HepG2 (cell line): ENCODE data around the gene TK1. TPM values are rescaled to one million over a fixed set of nuclear protein-coding genes. Genes with fewer than 3 reads are reported as not detected.

Experiments used
- GLI4 ChIP-seq: sonication (generic); formaldehyde crosslinking; IDR thresholded peaks from 2 replicates; pipeline ENCODE4 v1.5.1; 2020; ENCODE audit warnings: missing genetic modification reagents, mild to moderate bottlenecking, moderate library complexity, borderline replicate concordance
- RBFOX2 ChIP-seq: fragments of 200-400 bp; formaldehyde crosslinking; IDR thresholded peaks from 2 replicates; pipeline ENCODE4 v1.6.1; 2017; ENCODE audit warnings: low read depth, mild to moderate bottlenecking, low read length
- RELA ChIP-seq: sonication (generic); formaldehyde crosslinking; IDR thresholded peaks from 2 replicates; pipeline ENCODE4 v1.4.0; 2020; ENCODE audit warnings: missing genetic modification reagents
- SP1 ChIP-seq, 2 experiments: fragments of 450-650 bp in 1 of 2; sonication (generic) in 1 of 2; formaldehyde crosslinking in 1 of 2; IDR thresholded peaks; 2 replicates each; pipeline versions ENCODE4 v1.4.0 to v1.6.1; 2016 to 2020; ENCODE audit warnings: missing genetic modification reagents in 1 of 2
- ZFP90 ChIP-seq: sonication (generic); formaldehyde crosslinking; IDR thresholded peaks from 2 replicates; pipeline ENCODE4 v1.8.0; 2022; ENCODE audit warnings: missing genetic modification reagents, mild to moderate bottlenecking, inconsistent platforms, borderline replicate concordance
- ZNF225 ChIP-seq: sonication (generic); formaldehyde crosslinking; IDR thresholded peaks from 2 replicates; pipeline ENCODE4 v1.4.0; 2020; ENCODE audit warnings: mild to moderate bottlenecking, missing genetic modification reagents
- ZNF343 ChIP-seq: sonication (generic); formaldehyde crosslinking; IDR thresholded peaks from 2 replicates; pipeline ENCODE4 v1.4.0; 2020; ENCODE audit warnings: mild to moderate bottlenecking, missing genetic modification reagents
- ZNF746 ChIP-seq: sonication (generic); formaldehyde crosslinking; IDR thresholded peaks from 2 replicates; pipeline ENCODE4 v1.8.0; 2022; ENCODE audit warnings: mild to moderate bottlenecking, missing genetic modification reagents
- polyA plus RNA-seq, 8 experiments: library from polyadenylated mRNA; depleted of rRNA in 3 of 8; stranded (reverse) in 7 of 8; unstranded in 1 of 8; fragments of >200 nt; fragmentation: Illumina TruSeq in 4 of 8; extraction: Trizol in 4 of 8; gene quantifications; 2 replicates each; pipeline versions ENCODE4 v1.2.1 to v1.2.3, GENCODE V29; 2011 to 2016; ENCODE audit warnings: low read depth in 4 of 8, missing spikeins in 1 of 8, mixed read lengths in 1 of 8; ENCODE audit not compliant: insufficient read depth in 1 of 8
- total RNA-seq, 5 experiments: library from RNA; depleted of rRNA; stranded (reverse); fragments of >200 nt; fragmentation: Illumina TruSeq; extraction: Trizol; gene quantifications; 2 replicates each; pipeline ENCODE4 v1.2.3, GENCODE V29; 2016; ENCODE audit warnings: low read depth in 1 of 5
- TF ChIP-seq, protein P1 (sequence below): sonication (generic); formaldehyde crosslinking; IDR thresholded peaks from 2 replicates; pipeline ENCODE4 v1.5.1; 2020; ENCODE audit warnings: mild to moderate bottlenecking, missing genetic modification reagents, borderline replicate concordance
- TF ChIP-seq, protein P2 (sequence below): sonication (generic); formaldehyde crosslinking; IDR thresholded peaks from 2 replicates; pipeline ENCODE4 v1.4.0; 2020; ENCODE audit warnings: missing genetic modification reagents
- TF ChIP-seq, protein P3 (sequence below): IDR thresholded peaks from 2 replicates; pipeline ENCODE4 v1.6.1; 2016; ENCODE audit warnings: missing genetic modification reagents, missing compliant biosample characterization
- TF ChIP-seq, protein P4 (sequence below): sonication (generic); formaldehyde crosslinking; IDR thresholded peaks from 2 replicates; pipeline ENCODE4 v1.4.0; 2020; ENCODE audit warnings: missing genetic modification reagents, mild to moderate bottlenecking, borderline replicate concordance
- TF ChIP-seq, protein P5 (sequence below): sonication (generic); formaldehyde crosslinking; IDR thresholded peaks from 2 replicates; pipeline ENCODE4 v1.8.0; 2022; ENCODE audit warnings: missing genetic modification reagents, mild to moderate bottlenecking, inconsistent platforms, borderline replicate concordance

TK1 gene
- total and polyA plus RNA-seq, 2 of the 13 experiments (the other 11 are each of a cell fraction or from before 2014, with no cell fraction given): 45.0 to 96.0 TPM

DNA sequence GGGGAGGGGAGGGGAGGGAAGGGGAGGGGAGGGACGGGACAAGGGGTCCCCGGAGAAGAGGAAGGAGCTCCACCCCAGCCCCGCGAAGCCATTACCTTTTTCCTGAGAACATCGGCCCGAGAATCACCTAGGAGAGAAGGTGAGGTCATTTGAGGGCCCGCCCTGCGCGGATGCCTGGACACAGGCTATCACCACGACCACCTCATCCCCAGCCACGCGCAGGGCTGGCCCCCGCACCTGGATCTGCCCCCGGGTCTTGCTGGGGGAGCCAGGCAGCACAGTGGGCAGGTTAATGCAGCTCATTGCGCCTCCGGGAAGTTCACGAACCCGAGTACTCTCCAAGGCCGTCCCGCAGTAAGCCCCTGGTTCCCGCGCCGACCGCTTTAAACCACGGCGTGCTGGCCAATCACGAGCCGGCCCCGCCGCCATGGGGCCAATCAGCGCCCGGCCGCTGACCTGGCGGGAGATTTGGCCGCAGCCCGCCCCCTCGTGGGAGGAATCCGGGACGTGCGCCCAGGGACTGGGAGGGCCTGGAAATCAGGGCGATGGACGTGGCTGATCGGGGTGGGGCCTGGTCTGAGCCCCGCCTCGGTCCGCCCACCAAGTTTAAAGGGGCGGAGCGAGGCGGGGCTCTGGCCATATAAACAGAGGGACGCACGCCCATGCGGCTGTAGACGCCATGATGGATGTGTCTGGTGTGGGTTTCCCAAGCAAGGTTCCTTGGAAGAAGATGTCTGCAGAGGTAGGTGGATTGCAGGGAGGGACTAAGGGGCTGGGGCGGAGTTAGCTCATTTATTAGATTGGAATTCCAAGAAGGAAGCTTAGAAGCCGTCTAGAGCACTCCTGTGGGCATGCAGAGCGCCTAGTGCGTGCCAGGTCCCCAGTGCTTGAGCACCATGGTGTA lies at the start of gene TK1, which contains the start of gene AFMID (continued):
- TF ChIP-seq, protein P1, sequence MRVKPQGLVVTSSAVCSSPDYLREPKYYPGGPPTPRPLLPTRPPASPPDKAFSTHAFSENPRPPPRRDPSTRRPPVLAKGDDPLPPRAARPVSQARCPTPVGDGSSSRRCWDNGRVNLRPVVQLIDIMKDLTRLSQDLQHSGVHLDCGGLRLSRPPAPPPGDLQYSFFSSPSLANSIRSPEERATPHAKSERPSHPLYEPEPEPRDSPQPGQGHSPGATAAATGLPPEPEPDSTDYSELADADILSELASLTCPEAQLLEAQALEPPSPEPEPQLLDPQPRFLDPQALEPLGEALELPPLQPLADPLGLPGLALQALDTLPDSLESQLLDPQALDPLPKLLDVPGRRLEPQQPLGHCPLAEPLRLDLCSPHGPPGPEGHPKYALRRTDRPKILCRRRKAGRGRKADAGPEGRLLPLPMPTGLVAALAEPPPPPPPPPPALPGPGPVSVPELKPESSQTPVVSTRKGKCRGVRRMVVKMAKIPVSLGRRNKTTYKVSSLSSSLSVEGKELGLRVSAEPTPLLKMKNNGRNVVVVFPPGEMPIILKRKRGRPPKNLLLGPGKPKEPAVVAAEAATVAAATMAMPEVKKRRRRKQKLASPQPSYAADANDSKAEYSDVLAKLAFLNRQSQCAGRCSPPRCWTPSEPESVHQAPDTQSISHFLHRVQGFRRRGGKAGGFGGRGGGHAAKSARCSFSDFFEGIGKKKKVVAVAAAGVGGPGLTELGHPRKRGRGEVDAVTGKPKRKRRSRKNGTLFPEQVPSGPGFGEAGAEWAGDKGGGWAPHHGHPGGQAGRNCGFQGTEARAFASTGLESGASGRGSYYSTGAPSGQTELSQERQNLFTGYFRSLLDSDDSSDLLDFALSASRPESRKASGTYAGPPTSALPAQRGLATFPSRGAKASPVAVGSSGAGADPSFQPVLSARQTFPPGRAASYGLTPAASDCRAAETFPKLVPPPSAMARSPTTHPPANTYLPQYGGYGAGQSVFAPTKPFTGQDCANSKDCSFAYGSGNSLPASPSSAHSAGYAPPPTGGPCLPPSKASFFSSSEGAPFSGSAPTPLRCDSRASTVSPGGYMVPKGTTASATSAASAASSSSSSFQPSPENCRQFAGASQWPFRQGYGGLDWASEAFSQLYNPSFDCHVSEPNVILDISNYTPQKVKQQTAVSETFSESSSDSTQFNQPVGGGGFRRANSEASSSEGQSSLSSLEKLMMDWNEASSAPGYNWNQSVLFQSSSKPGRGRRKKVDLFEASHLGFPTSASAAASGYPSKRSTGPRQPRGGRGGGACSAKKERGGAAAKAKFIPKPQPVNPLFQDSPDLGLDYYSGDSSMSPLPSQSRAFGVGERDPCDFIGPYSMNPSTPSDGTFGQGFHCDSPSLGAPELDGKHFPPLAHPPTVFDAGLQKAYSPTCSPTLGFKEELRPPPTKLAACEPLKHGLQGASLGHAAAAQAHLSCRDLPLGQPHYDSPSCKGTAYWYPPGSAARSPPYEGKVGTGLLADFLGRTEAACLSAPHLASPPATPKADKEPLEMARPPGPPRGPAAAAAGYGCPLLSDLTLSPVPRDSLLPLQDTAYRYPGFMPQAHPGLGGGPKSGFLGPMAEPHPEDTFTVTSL (CRISPR knock-in tag): no peak
- peak; percentile 56 for TF ChIP-seq ZNF343 (CRISPR knock-in tag)
- TF ChIP-seq GLI4 (CRISPR knock-in tag): 0 out of 2 replicates have a peak, but pooled peaks have one; percentile 50
- TF ChIP-seq, protein P2, sequence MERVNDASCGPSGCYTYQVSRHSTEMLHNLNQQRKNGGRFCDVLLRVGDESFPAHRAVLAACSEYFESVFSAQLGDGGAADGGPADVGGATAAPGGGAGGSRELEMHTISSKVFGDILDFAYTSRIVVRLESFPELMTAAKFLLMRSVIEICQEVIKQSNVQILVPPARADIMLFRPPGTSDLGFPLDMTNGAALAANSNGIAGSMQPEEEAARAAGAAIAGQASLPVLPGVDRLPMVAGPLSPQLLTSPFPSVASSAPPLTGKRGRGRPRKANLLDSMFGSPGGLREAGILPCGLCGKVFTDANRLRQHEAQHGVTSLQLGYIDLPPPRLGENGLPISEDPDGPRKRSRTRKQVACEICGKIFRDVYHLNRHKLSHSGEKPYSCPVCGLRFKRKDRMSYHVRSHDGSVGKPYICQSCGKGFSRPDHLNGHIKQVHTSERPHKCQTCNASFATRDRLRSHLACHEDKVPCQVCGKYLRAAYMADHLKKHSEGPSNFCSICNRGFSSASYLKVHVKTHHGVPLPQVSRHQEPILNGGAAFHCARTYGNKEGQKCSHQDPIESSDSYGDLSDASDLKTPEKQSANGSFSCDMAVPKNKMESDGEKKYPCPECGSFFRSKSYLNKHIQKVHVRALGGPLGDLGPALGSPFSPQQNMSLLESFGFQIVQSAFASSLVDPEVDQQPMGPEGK: peak; percentile 82
- TF ChIP-seq ZFP90: peak; percentile 95
- TF ChIP-seq RBFOX2: peak; percentile 81
- TF ChIP-seq, protein P3, sequence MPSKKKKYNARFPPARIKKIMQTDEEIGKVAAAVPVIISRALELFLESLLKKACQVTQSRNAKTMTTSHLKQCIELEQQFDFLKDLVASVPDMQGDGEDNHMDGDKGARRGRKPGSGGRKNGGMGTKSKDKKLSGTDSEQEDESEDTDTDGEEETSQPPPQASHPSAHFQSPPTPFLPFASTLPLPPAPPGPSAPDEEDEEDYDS (CRISPR knock-in tag): peak; percentile 99
- TF ChIP-seq ZNF225 (CRISPR knock-in tag): no peak
- TF ChIP-seq RELA (CRISPR knock-in tag): 0 out of 2 replicates have a peak, but pooled peaks have one; percentile 50
- 0 out of 2 replicates have a peak, but pooled peaks have one; percentile 31 for TF ChIP-seq SP1 (IDR thresholded peaks at IDR 0.05)
- peak; percentile 97 for TF ChIP-seq SP1 (CRISPR knock-in tag; IDR thresholded peaks at IDR 0.05)
- TF ChIP-seq ZNF746 (CRISPR knock-in tag): peak; percentile 64; the same call in 1 of the 2 replicates
- TF ChIP-seq, protein P4, sequence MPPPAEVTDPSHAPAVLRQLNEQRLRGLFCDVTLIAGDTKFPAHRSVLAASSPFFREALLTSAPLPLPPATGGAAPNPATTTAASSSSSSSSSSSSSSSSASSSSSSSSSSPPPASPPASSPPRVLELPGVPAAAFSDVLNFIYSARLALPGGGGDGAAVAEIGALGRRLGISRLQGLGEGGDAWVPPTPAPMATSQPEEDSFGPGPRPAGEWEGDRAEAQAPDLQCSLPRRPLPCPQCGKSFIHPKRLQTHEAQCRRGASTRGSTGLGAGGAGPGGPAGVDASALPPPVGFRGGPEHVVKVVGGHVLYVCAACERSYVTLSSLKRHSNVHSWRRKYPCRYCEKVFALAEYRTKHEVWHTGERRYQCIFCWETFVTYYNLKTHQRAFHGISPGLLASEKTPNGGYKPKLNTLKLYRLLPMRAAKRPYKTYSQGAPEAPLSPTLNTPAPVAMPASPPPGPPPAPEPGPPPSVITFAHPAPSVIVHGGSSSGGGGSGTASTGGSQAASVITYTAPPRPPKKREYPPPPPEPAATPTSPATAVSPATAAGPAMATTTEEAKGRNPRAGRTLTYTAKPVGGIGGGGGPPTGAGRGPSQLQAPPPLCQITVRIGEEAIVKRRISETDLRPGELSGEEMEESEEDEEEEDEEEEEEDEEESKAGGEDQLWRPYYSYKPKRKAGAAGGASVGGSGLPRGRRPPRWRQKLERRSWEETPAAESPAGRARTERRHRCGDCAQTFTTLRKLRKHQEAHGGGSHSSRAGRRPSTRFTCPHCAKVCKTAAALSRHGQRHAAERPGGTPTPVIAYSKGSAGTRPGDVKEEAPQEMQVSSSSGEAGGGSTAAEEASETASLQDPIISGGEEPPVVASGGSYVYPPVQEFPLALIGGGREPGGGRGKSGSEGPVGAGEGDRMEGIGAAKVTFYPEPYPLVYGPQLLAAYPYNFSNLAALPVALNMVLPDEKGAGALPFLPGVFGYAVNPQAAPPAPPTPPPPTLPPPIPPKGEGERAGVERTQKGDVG: no peak
- TF ChIP-seq, protein P5, sequence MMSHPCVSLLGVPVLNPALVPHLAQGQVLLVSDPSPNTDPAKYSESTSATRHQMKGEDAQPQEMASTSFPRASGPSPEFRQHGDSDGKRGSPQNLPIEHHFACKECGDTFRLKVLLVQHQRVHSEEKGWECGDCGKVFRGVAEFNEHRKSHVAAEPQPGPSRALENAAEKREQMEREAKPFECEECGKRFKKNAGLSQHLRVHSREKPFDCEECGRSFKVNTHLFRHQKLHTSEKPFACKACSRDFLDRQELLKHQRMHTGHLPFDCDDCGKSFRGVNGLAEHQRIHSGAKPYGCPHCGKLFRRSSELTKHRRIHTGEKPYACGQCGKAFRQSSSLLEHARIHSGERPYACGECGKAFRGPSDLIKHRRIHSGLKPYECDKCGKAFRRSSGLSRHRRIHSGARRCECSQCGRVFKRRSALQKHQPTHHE (CRISPR knock-in tag): peak; percentile 86; the same call in 1 of the 2 replicates
